HEK293T (cell line): ENCODE results near the gene LCNL1.

ENCODE experiments used
- ARNT ChIP-seq: fragments of 450-650 bp; IDR thresholded peaks from 2 replicates; pipeline ENCODE4 v1.6.1; 2017; ENCODE audit warnings: mild to moderate bottlenecking
- NFRKB ChIP-seq: fragments of 450-650 bp; IDR thresholded peaks from 2 replicates; pipeline ENCODE4 v1.6.1; 2016; ENCODE audit warnings: mild to moderate bottlenecking, moderate library complexity
- TARDBP ChIP-seq: fragments of 450-650 bp; IDR thresholded peaks from 2 replicates; pipeline ENCODE4 v1.6.1; 2016
- ZNF384 ChIP-seq: fragments of 450-650 bp; IDR thresholded peaks from 2 replicates; pipeline ENCODE4 v1.6.1; 2016

GRCh38 chr9:136988872-136989271 lies 6.1 kb downstream of the LCNL1 start:
- TF ChIP-seq ZNF384 (no peak), TARDBP (no peak), NFRKB (no peak), ARNT (no peak)
